ENCODE results near the gene PROZ.

PROZ gene

GRCh38 chr13:113120300-113121182 is 37.9 kb upstream of the PROZ start:
- DNase-seq: no peak

- no peak for DNase-seq
Observed at GRCh38 chr13:113121183-113121927, 37.1 kb upstream of the PROZ start.

GRCh38 chr13:113121928-113122471 is 36.4 kb upstream of the PROZ start:
- no peak for DNase-seq

- DNase-seq: no peak
Observed at GRCh38 chr13:113122550-113123225, 35.8 kb upstream of the PROZ start, which contains the start of gene F10. F10 (plus strand) TSS chr13:113122799; CDS start chr13:113122856, 57 bp downstream.

- no peak for DNase-seq
Observed at GRCh38 chr13:113123226-113124201, 34.9 kb upstream of the PROZ start.

- no peak for DNase-seq
Observed at GRCh38 chr13:113124211-113124970, 34.1 kb upstream of the PROZ start.

GRCh38 chr13:113125506-113126264 is 32.8 kb upstream of the PROZ start:
- DNase-seq: no peak

GRCh38 chr13:113126265-113127150 is 31.9 kb upstream of the PROZ start:
- no peak for DNase-seq

GRCh38 chr13:113129480-113129879 is 29.0 kb upstream of the PROZ start:
- DNase-seq: no peak

- peak; percentile 45 for DNase-seq
Observed at GRCh38 chr13:113129921-113130750, 28.3 kb upstream of the PROZ start.

GRCh38 chr13:113135281-113135760 is 23.1 kb upstream of the PROZ start:
- DNase-seq: no peak

GRCh38 chr13:113137691-113138298 is 20.7 kb upstream of the PROZ start:
- DNase-seq: no peak

GRCh38 chr13:113138792-113139551 is 19.5 kb upstream of the PROZ start:
- DNase-seq: no peak

GRCh38 chr13:113139577-113139976 is 18.9 kb upstream of the PROZ start:
- DNase-seq: no peak

- DNase-seq: no peak
Observed at GRCh38 chr13:113140677-113141600, 17.5 kb upstream of the PROZ start.

GRCh38 chr13:113141601-113141970 is 16.9 kb upstream of the PROZ start:
- DNase-seq: no peak

Measured in hematopoietic multipotent progenitor cell treated with erythropoietin and hydrocortisone succinate and interleukin-3 and kit ligand, for 8 days (in vitro differentiated cells).